GM23338 (cell line): Measurements from ENCODE around the gene TDRD7. TPM values are rescaled to one million over a fixed set of nuclear protein-coding genes. Genes with fewer than 3 reads are reported as not detected.
A peak's percentile ranks its signal among the peaks of the same experiment; 100 is the strongest.

Experiments used
- ATAC-seq: fragments of 200-7000 bp; cut with Tn5 transposase; 3 replicates; pipeline ENCODE4 v1.9.1; 2020
- DNase-seq: peaks from one replicate; pipeline ENCODE4 v3.0.0-alpha.2; 2015; ENCODE audit warnings: low spot score
- H2AFZ ChIP-seq: fragments of 200-600 bp; sonication (generic); 2 replicates; pipeline ENCODE4 v1.8.0; 2016; ENCODE audit warnings: antibody characterized with exemption, mild to moderate bottlenecking, moderate library complexity
- H3F3A ChIP-seq: fragments of 200-600 bp; sonication (generic); replicated peaks from 2 replicates; pipeline ENCODE4 v1.8.0; 2017; ENCODE audit warnings: antibody characterized with exemption, mixed run types, low read depth
- H3K27ac ChIP-seq: fragments of 200-600 bp; sonication (generic); 2 replicates; pipeline ENCODE4 v1.6.1; 2016; ENCODE audit warnings: low read depth
- H3K27me3 ChIP-seq: fragments of 200-600 bp; sonication (generic); 2 replicates; pipeline ENCODE4 v1.8.0; 2016; ENCODE audit warnings: mild to moderate bottlenecking, mixed run types, moderate library complexity; ENCODE audit not compliant: insufficient read depth
- H3K36me3 ChIP-seq: fragments of 200-600 bp; sonication (generic); 2 replicates; pipeline ENCODE4 v1.8.0; 2016; ENCODE audit warnings: mild to moderate bottlenecking; ENCODE audit not compliant: insufficient read depth
- H3K4me1 ChIP-seq: fragments of 200-600 bp; sonication (generic); 2 replicates; pipeline ENCODE4 v1.8.0; 2016; ENCODE audit warnings: mild to moderate bottlenecking, moderate library complexity; ENCODE audit not compliant: insufficient read depth
- H3K4me2 ChIP-seq: fragments of 200-600 bp; sonication (generic); 2 replicates; pipeline ENCODE4 v1.7.1; 2017; ENCODE audit warnings: mixed run types
- H3K4me3 ChIP-seq: fragments of 200-600 bp; sonication (generic); 2 replicates; pipeline ENCODE4 v1.6.1; 2016; ENCODE audit warnings: mixed run types
- H3K79me2 ChIP-seq: fragments of 200-600 bp; sonication (generic); replicated peaks from 2 replicates; pipeline ENCODE4 v1.8.0; 2017; ENCODE audit warnings: mild to moderate bottlenecking; ENCODE audit not compliant: insufficient read depth
- H3K9me2 ChIP-seq: fragments of 200-600 bp; sonication (generic); 2 replicates; pipeline ENCODE4 v1.8.0; 2017; ENCODE audit not compliant: insufficient read depth
- H4K20me1 ChIP-seq: fragments of 200-600 bp; sonication (generic); replicated peaks from 2 replicates; pipeline ENCODE4 v1.8.0; 2017; ENCODE audit warnings: mild to moderate bottlenecking; ENCODE audit not compliant: insufficient read depth
- H3K27ac Mint-ChIP-seq: 2 replicates; pipeline ENCODE4 v1.8.0; 2020; ENCODE audit warnings: inconsistent platforms, mild to moderate bottlenecking, moderate library complexity, mixed read lengths
- H3K27me3 Mint-ChIP-seq: 3 replicates; pipeline ENCODE4 v1.8.0; 2022; ENCODE audit warnings: low read depth, mild to moderate bottlenecking, moderate library complexity, mixed read lengths, inconsistent platforms; ENCODE audit not compliant: insufficient read depth, poor library complexity
- H3K36me3 Mint-ChIP-seq: 3 replicates; pipeline ENCODE4 v1.8.0; 2021; ENCODE audit warnings: low read depth, mild to moderate bottlenecking, inconsistent platforms, moderate library complexity, mixed read lengths
- H3K4me1 Mint-ChIP-seq: 3 replicates; pipeline ENCODE4 v1.8.0; 2020; ENCODE audit warnings: mild to moderate bottlenecking, inconsistent platforms, mixed read lengths
- H3K4me3 Mint-ChIP-seq: 3 replicates; pipeline ENCODE4 v1.8.0; 2021; ENCODE audit warnings: moderate library complexity, mild to moderate bottlenecking, inconsistent platforms, mixed read lengths
- H3K9me3 Mint-ChIP-seq: 3 replicates; pipeline ENCODE4 v1.8.0; 2020; ENCODE audit warnings: moderate library complexity, mild to moderate bottlenecking, inconsistent platforms, mixed read lengths
- CREB1 ChIP-seq: fragments of 250-450 bp; sonication (Bioruptor Pico); IDR thresholded peaks from 2 replicates; pipeline ENCODE4 v1.5.0; 2020; ENCODE audit warnings: low read depth, mild to moderate bottlenecking, moderate library complexity
- EZH2 ChIP-seq: fragments of 200-600 bp; sonication (generic); IDR thresholded peaks from one replicate; pipeline ENCODE4 v1.8.0; 2017; ENCODE audit warnings: antibody characterized with exemption, mild to moderate bottlenecking, low read depth; ENCODE audit not compliant: unreplicated experiment
- EZH2phosphoT487 ChIP-seq: fragments of 200-600 bp; sonication (generic); IDR thresholded peaks from one replicate; pipeline ENCODE4 v1.8.1; 2018; ENCODE audit warnings: antibody characterized with exemption; ENCODE audit not compliant: unreplicated experiment
- JUNB ChIP-seq: IDR thresholded peaks from one replicate; pipeline ENCODE4 v1.6.1; 2016; ENCODE audit warnings: antibody characterized with exemption; ENCODE audit not compliant: unreplicated experiment
- ZNF114 ChIP-seq: fragments of 250-450 bp; sonication (Bioruptor Pico); IDR thresholded peaks from 2 replicates; pipeline ENCODE4 v1.5.0; 2020; ENCODE audit warnings: mild to moderate bottlenecking, moderate library complexity
- ZNF331 ChIP-seq: fragments of 250-450 bp; sonication (Bioruptor Pico); IDR thresholded peaks from 2 replicates; pipeline ENCODE4 v1.5.0; 2020; ENCODE audit warnings: low read depth, mild to moderate bottlenecking, moderate library complexity
- ZNF462 ChIP-seq: fragments of 250-450 bp; sonication (Bioruptor Pico); IDR thresholded peaks from 2 replicates; pipeline ENCODE4 v1.5.0; 2020; ENCODE audit warnings: mild to moderate bottlenecking, moderate library complexity
- polyA plus RNA-seq: library from polyadenylated mRNA; unstranded; fragments of >200 nt; fragmentation: Nextera tagmentation; extraction: Ambion mirVana; gene quantifications from 2 replicates; pipeline ENCODE4 v1.2.1, GENCODE V29; 2016
- total RNA-seq: library from RNA; depleted of rRNA; stranded (reverse); fragments of >200 nt; shearing (Covaris generic); gene quantifications from 2 replicates; pipeline ENCODE4 v1.2.3, GENCODE V29; 2014

TDRD7 gene
- total and polyA plus RNA-seq, 2 experiments from 2014 or later: 1.7 to 3.1 TPM

DNA sequence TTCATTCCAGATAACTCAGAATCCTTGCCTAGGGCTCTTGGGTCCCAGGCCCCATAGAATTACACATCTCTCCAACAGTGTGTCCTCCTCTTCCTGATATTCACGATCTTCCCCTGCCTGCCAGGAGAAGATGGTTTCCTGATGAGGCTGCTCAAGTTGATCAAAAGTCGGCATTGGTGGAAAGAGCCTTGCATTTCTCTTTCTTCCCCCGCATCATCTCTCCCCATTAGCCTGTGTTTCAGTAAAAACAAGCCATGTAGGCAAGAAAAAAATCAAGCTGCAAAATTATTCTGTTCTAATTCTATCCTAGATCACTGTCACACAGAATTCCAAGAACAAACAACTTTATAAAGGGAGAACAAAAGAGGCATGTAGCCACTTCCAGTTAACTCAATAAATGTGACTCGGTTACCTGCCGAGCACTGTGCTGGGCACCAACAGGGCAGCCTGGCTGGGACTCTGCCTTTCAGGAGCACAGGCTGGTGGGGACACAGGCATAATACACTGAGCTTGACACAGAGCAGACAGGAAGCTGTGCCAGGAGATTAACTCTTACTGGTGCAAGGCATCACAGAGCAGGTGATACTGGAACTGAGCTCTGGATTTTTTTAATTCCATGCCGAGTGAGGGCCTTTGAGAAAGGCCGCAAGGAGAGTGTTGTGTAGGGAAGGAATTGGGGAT is 115.1 kb downstream of the TDRD7 start (continued):
- TF ChIP-seq ZNF462 (no peak), EZH2 (no peak), ZNF331 (CRISPR knock-in tag) (no peak)

DNA sequence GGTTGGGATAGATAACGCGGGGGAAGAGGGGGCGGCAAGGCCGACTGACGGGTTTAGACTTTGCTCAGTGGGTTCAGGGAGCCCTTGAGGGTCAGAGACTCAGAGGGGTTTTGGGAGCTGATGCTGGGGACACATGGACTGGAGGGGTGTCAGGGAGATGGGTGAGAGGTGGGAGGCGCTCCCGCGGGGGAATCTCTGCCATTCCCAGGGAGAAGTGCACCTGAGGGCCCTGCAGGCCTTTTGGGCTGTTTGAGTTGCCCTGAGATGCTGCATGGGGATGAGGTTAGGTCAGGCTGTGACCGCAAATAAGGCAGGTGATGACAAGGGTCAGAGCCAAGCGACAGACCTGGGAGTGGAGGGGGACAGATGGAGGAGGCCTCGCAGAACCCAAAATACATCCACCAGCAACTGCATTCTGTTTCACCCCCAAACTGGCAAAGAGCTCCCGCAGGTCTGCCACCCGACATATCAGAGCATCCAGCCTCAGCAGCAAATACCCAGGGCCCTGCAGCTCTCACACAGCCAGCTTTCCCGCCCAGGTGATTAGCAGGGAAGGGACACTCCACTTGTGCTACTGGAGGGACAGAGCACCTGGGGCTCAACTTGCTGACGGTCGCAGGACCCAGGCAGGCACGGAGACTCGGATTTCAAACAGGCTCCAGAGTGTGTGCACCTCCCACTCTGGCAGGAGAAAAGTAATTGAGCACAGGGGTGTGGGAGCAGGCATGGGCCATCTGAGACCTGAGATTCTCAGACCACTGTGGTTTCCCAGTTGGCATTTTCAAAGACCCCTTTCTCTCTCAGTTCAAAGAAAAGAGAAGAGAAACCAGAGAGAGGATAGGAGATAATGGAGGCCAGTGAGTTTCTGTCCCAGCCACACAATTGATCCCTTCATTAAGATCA is 116.0 kb downstream of the TDRD7 start:
- peak overlapping the region; percentile 14; the same call in 1 of the 2 replicates for H2AFZ ChIP-seq
- no peaks in the 10 kb centered on the region for H3K36me3 Mint-ChIP-seq
- H3K27ac ChIP-seq: peak overlapping the region; percentile 36

More for the DNA sequence above, 116.0 kb downstream of the TDRD7 start:
- H3K9me3 Mint-ChIP-seq: no peaks in the 10 kb centered on the region
- TF ChIP-seq EZH2phosphoT487: no peak
- TF ChIP-seq ZNF462: no peak
- TF ChIP-seq JUNB: no peak
- no peak for TF ChIP-seq ZNF331 (CRISPR knock-in tag)
- TF ChIP-seq CREB1 (CRISPR knock-in tag): no peak
- no peak for TF ChIP-seq ZNF114
- no peaks in the 10 kb centered on the region for H3K9me2 ChIP-seq
- no peaks in the 10 kb centered on the region for H3K27me3 ChIP-seq
- H3K79me2 ChIP-seq: no peaks in the 10 kb centered on the region
- no peaks in the 10 kb centered on the region for H3K36me3 ChIP-seq
- DNase-seq: peak; percentile 58
- no peaks in the 10 kb centered on the region for H3F3A ChIP-seq
- H3K27ac Mint-ChIP-seq: peak overlapping the region; percentile 85
- H3K4me3 Mint-ChIP-seq: peak overlapping the region; percentile 23; the same call in 2 of the 3 replicates
- peak overlapping the region; percentile 63 for H3K4me2 ChIP-seq
- peak; percentile 77 for ATAC-seq
- H3K4me3 ChIP-seq: 0 out of 2 replicates have a peak overlapping the region, but pooled peaks have one; percentile 7
- H3K4me1 Mint-ChIP-seq: peaks cover 32% of the 10 kb centered on the region
- H3K4me1 ChIP-seq: peaks cover 16% of the 10 kb centered on the region
- peaks cover 12% of the 10 kb centered on the region for H3K27me3 Mint-ChIP-seq
- no peaks in the 10 kb centered on the region for H4K20me1 ChIP-seq
